ENCODE measurements around the gene PDE4B.

Gene PDE4B

GRCh38 chr1:65985393-65986066 is 192.8 kb downstream of the PDE4B start:
- Histone ChIP-seq H3K27me3 (replicated peaks; ENCODE audit: control insufficient read depth, insufficient read depth, low read length) (no peaks in the 10 kb centered on the region), H3K36me3 (ENCODE audit: control insufficient read depth, insufficient read depth, low read length) (no peaks in the 10 kb centered on the region), H3K4me3 (replicated peaks; ENCODE audit: low read depth, low read length) (no peak overlapping the region)
- DNase-seq (ENCODE audit: extremely low read depth, insufficient read length): no peak
- no peak for TF ChIP-seq CTCF (IDR thresholded peaks at IDR 0.05; ENCODE audit: insufficient read depth, low read length, poor library complexity, severe bottlenecking)

- Histone ChIP-seq H3K36me3 (ENCODE audit: control insufficient read depth, insufficient read depth, low read length) (no peaks in the 10 kb centered on the region), H3K4me3 (replicated peaks; ENCODE audit: low read depth, low read length) (no peak overlapping the region), H3K27me3 (replicated peaks; ENCODE audit: control insufficient read depth, insufficient read depth, low read length) (no peaks in the 10 kb centered on the region)
- TF ChIP-seq CTCF (IDR thresholded peaks at IDR 0.05; ENCODE audit: insufficient read depth, low read length, poor library complexity, severe bottlenecking): no peak
- no peak for DNase-seq (ENCODE audit: extremely low read depth, insufficient read length)
These were observed 193.5 kb downstream of the PDE4B start for GRCh38 chr1:65986146-65986545.

GRCh38 chr1:65990161-65990560 is 197.5 kb downstream of the PDE4B start:
- DNase-seq (ENCODE audit: extremely low read depth, insufficient read length): no peak
- Histone ChIP-seq H3K4me3 (replicated peaks; ENCODE audit: low read depth, low read length) (no peak overlapping the region), H3K27me3 (replicated peaks; ENCODE audit: control insufficient read depth, insufficient read depth, low read length) (no peaks in the 10 kb centered on the region), H3K36me3 (ENCODE audit: control insufficient read depth, insufficient read depth, low read length) (no peaks in the 10 kb centered on the region)
- TF ChIP-seq CTCF (IDR thresholded peaks at IDR 0.05; ENCODE audit: insufficient read depth, low read length, poor library complexity, severe bottlenecking): no peak

- TF ChIP-seq CTCF (IDR thresholded peaks at IDR 0.05; ENCODE audit: insufficient read depth, low read length, poor library complexity, severe bottlenecking): no peak
- Histone ChIP-seq H3K27me3 (replicated peaks; ENCODE audit: control insufficient read depth, insufficient read depth, low read length) (no peaks in the 10 kb centered on the region), H3K36me3 (ENCODE audit: control insufficient read depth, insufficient read depth, low read length) (no peaks in the 10 kb centered on the region), H3K4me3 (replicated peaks; ENCODE audit: low read depth, low read length) (no peak overlapping the region)
- no peak for DNase-seq (ENCODE audit: extremely low read depth, insufficient read length)
These were observed 199.0 kb downstream of the PDE4B start for GRCh38 chr1:65991694-65992093.

GRCh38 chr1:65992165-65992821 is 199.6 kb downstream of the PDE4B start:
- H3K36me3 ChIP-seq (ENCODE audit: control insufficient read depth, insufficient read depth, low read length): no peaks in the 10 kb centered on the region
- no peak for TF ChIP-seq CTCF (IDR thresholded peaks at IDR 0.05; ENCODE audit: insufficient read depth, low read length, poor library complexity, severe bottlenecking)
- H3K4me3 ChIP-seq (replicated peaks; ENCODE audit: low read depth, low read length): no peak overlapping the region
- DNase-seq (ENCODE audit: extremely low read depth, insufficient read length): no peak
- H3K27me3 ChIP-seq (replicated peaks; ENCODE audit: control insufficient read depth, insufficient read depth, low read length): no peaks in the 10 kb centered on the region
